ENCODE data around the gene RSBN1L.
A peak's percentile ranks its signal among the peaks of the same experiment; 100 is the strongest.

Gene RSBN1L

GRCh38 chr7:77800158-77800557 lies 103.9 kb downstream of the RSBN1L start:
- in situ Hi-C loops (cut with MboI; ENCODE audit: low sequenced_read_pairs, unreplicated experiment): no loop called here
- peak; percentile 38 for DNase-seq (ENCODE audit: low spot score)
- no peak for TF ChIP-seq CTCF (IDR thresholded peaks at IDR 0.05; ENCODE audit: borderline replicate concordance, control extremely low read depth, extremely low read depth, insufficient read depth, missing control alignments)

GRCh38 chr7:77800730-77801129 lies 104.5 kb downstream of the RSBN1L start:
- in situ Hi-C loops (cut with MboI; ENCODE audit: low sequenced_read_pairs, unreplicated experiment): no loop called here
- DNase-seq (ENCODE audit: low spot score): no peak
- no peak for TF ChIP-seq CTCF (IDR thresholded peaks at IDR 0.05; ENCODE audit: borderline replicate concordance, control extremely low read depth, extremely low read depth, insufficient read depth, missing control alignments)

- DNase-seq (ENCODE audit: low spot score): no peak
- in situ Hi-C loops (cut with MboI; ENCODE audit: low sequenced_read_pairs, unreplicated experiment): no loop called here
- no peak for TF ChIP-seq CTCF (IDR thresholded peaks at IDR 0.05; ENCODE audit: borderline replicate concordance, control extremely low read depth, extremely low read depth, insufficient read depth, missing control alignments)
Observed at GRCh38 chr7:77802557-77803405, 106.5 kb downstream of the RSBN1L start.

- no peak for TF ChIP-seq CTCF (IDR thresholded peaks at IDR 0.05; ENCODE audit: borderline replicate concordance, control extremely low read depth, extremely low read depth, insufficient read depth, missing control alignments)
- in situ Hi-C loops (cut with MboI; ENCODE audit: low sequenced_read_pairs, unreplicated experiment): no loop called here
- no peak for DNase-seq (ENCODE audit: low spot score)
Observed at GRCh38 chr7:77806425-77806824, 110.2 kb downstream of the RSBN1L start.

- TF ChIP-seq CTCF (IDR thresholded peaks at IDR 0.05; ENCODE audit: borderline replicate concordance, control extremely low read depth, extremely low read depth, insufficient read depth, missing control alignments): no peak
- no peak for DNase-seq (ENCODE audit: low spot score)
- in situ Hi-C loops (cut with MboI; ENCODE audit: low sequenced_read_pairs, unreplicated experiment): no loop called here
Observed at GRCh38 chr7:77808517-77808916, 112.3 kb downstream of the RSBN1L start.

- DNase-seq (ENCODE audit: low spot score): no peak
- in situ Hi-C loops (cut with MboI; ENCODE audit: low sequenced_read_pairs, unreplicated experiment): no loop called here
- TF ChIP-seq CTCF (IDR thresholded peaks at IDR 0.05; ENCODE audit: borderline replicate concordance, control extremely low read depth, extremely low read depth, insufficient read depth, missing control alignments): no peak
Observed at GRCh38 chr7:77811516-77812289, 115.4 kb downstream of the RSBN1L start.

Data from GM13976 (cell line).